GM18508 (cell line): ENCODE data around the gene NFATC3.

Source experiments
- ATAC-seq: cut with Tn5 transposase; IDR thresholded peaks from one replicate; pipeline ENCODE4 v1.9.1; 2021; ENCODE audit warnings: moderate number of reproducible peaks; ENCODE audit not compliant: insufficient read depth, unreplicated experiment

Gene NFATC3

GRCh38 chr16:68072038-68072695, 13.0 kb upstream of the NFATC3 start:
- no peak for ATAC-seq

- ATAC-seq: no peak
Measured at GRCh38 chr16:68073902-68074760, 11.0 kb upstream of the NFATC3 start.

GRCh38 chr16:68074850-68075555, 10.2 kb upstream of the NFATC3 start:
- ATAC-seq: peak; percentile 55

- ATAC-seq: no peak
Measured at GRCh38 chr16:68075980-68076379, 9.2 kb upstream of the NFATC3 start.

GRCh38 chr16:68076560-68076959, 8.6 kb upstream of the NFATC3 start:
- no peak for ATAC-seq

- ATAC-seq: no peak
Measured at GRCh38 chr16:68077866-68078700, 7.1 kb upstream of the NFATC3 start.

GRCh38 chr16:68078701-68079375, 6.3 kb upstream of the NFATC3 start:
- ATAC-seq: no peak

GRCh38 chr16:68079376-68079625, 5.9 kb upstream of the NFATC3 start:
- ATAC-seq: no peak

GRCh38 chr16:68079626-68080344, 5.4 kb upstream of the NFATC3 start:
- ATAC-seq: no peak

GRCh38 chr16:68081861-68082628, 3.1 kb upstream of the NFATC3 start:
- no peak for ATAC-seq

GRCh38 chr16:68082629-68083238, 2.4 kb upstream of the NFATC3 start:
- no peak for ATAC-seq

- no peak for ATAC-seq
Measured at GRCh38 chr16:68083239-68083781, 1.9 kb upstream of the NFATC3 start.

- no peak for ATAC-seq
Measured at GRCh38 chr16:68083861-68084503, 1.2 kb upstream of the NFATC3 start.

- peak; percentile 28 for ATAC-seq
Measured at GRCh38 chr16:68084504-68085258, 489 bp upstream of the NFATC3 start.

GRCh38 chr16:68086336-68086841, 1.2 kb downstream of the NFATC3 start:
- no peak for ATAC-seq

GRCh38 chr16:68086860-68087268, 1.7 kb downstream of the NFATC3 start:
- no peak for ATAC-seq

GRCh38 chr16:68087688-68088087, 2.5 kb downstream of the NFATC3 start:
- ATAC-seq: no peak
